ENCODE data around the gene FUT7. TPM values are rescaled to one million over a fixed set of nuclear protein-coding genes. Genes with fewer than 3 reads are reported as not detected.
A peak's percentile ranks its signal among the peaks of the same experiment; 100 is the strongest.

The FUT7 gene
- total and polyA plus RNA-seq, 8 donors, result 0.23 to 3.9 (median 0.43) TPM; not detected in 4

GRCh38 chr9:137052293-137052692 lies 20.4 kb upstream of the FUT7 start:
- no peak for DNase-seq
- peaks cover 12 to 78% (median 51%) of the 10 kb centered on the region in 3 donors for H3K27me3 ChIP-seq
- TF ChIP-seq EP300 (IDR thresholded peaks at IDR 0.05) (no peak), CTCF (IDR thresholded peaks at IDR 0.05) (no peak), POLR2A (IDR thresholded peaks at IDR 0.05) (no peak), POLR2AphosphoS5 (IDR thresholded peaks at IDR 0.05) (no peak)
- no peak overlapping the region for H3K4me3 ChIP-seq
- no peak overlapping the region for H3K27ac ChIP-seq
- H3K9me3 ChIP-seq, result no peaks in the 10 kb centered on the region
- intact Hi-C loops (cut with DNase I; ENCODE audit: low total_unique reads), result no loop called here
- WGBS, 5 donors, result 74 to 92% (median 85%) methylated on average over 7 to 8 of the region's 8 CpGs
- peaks cover 41 to 61% (median 59%) of the 10 kb centered on the region in 4 donors for H3K4me1 ChIP-seq
- H3K36me3 ChIP-seq, result no peaks in the 10 kb centered on the region

GRCh38 chr9:137051145-137051724 lies 19.3 kb upstream of the FUT7 start:
- peaks cover 12 to 89% (median 59%) of the 10 kb centered on the region in 3 donors for H3K27me3 ChIP-seq
- H3K4me1 ChIP-seq, result peaks cover 47 to 59% (median 58%) of the 10 kb centered on the region in 4 donors
- H3K36me3 ChIP-seq, result no peaks in the 10 kb centered on the region
- WGBS, 5 donors, result 89 to 100% (median 91%) methylated on average over 7 to 17 of the region's 17 CpGs
- intact Hi-C loops (cut with DNase I; ENCODE audit: low total_unique reads), result no loop called here
- no peaks in the 10 kb centered on the region for H3K9me3 ChIP-seq
- no peak overlapping the region for H3K27ac ChIP-seq
- no peak for DNase-seq
- H3K4me3 ChIP-seq, result no peak overlapping the region
- no peak for TF ChIP-seq EP300 (IDR thresholded peaks at IDR 0.05)
- no peak for TF ChIP-seq POLR2AphosphoS5 (IDR thresholded peaks at IDR 0.05)
- TF ChIP-seq CTCF (IDR thresholded peaks at IDR 0.05), result no peak
- TF ChIP-seq POLR2A (IDR thresholded peaks at IDR 0.05), result no peak

GRCh38 chr9:137050570-137050969 lies 18.7 kb upstream of the FUT7 start:
- TF ChIP-seq CTCF (IDR thresholded peaks at IDR 0.05) (no peak), EP300 (IDR thresholded peaks at IDR 0.05) (no peak), POLR2AphosphoS5 (IDR thresholded peaks at IDR 0.05) (no peak), POLR2A (IDR thresholded peaks at IDR 0.05) (no peak)
- H3K4me3 ChIP-seq, result no peak overlapping the region
- 67 to 84% (median 79%) methylated on average over 4 to 5 of the region's 5 CpGs for WGBS, 5 donors
- no peaks in the 10 kb centered on the region for H3K9me3 ChIP-seq
- DNase-seq, result no peak
- peaks cover 44 to 57% (median 56%) of the 10 kb centered on the region in 4 donors for H3K4me1 ChIP-seq
- H3K36me3 ChIP-seq, result no peaks in the 10 kb centered on the region
- intact Hi-C loops (cut with DNase I; ENCODE audit: low total_unique reads), result no loop called here
- no peak overlapping the region for H3K27ac ChIP-seq
- peaks cover 12 to 94% (median 63%) of the 10 kb centered on the region in 3 donors for H3K27me3 ChIP-seq

- intact Hi-C loops (cut with DNase I; ENCODE audit: low total_unique reads), result no loop called here
- no peak overlapping the region for H3K27ac ChIP-seq
These were observed 17.9 kb upstream of the FUT7 start for GRCh38 chr9:137049544-137050449.

More at GRCh38 chr9:137049544-137050449, 17.9 kb upstream of the FUT7 start:
- Histone ChIP-seq H3K4me1 (peaks cover 44 to 56% (median 56%) of the 10 kb centered on the region in 4 donors), H3K27me3 (peaks cover 12 to 99% (median 70%) of the 10 kb centered on the region in 3 donors), H3K36me3 (no peaks in the 10 kb centered on the region), H3K4me3 (no peak overlapping the region), H3K9me3 (no peaks in the 10 kb centered on the region)
- 36 to 56% (median 53%) methylated on average over 16 to 38 of the region's 38 CpGs for WGBS, 5 donors
- DNase-seq, result peak; percentile 84 to 87
- TF ChIP-seq EP300 (IDR thresholded peaks at IDR 0.05) (no peak), POLR2AphosphoS5 (IDR thresholded peaks at IDR 0.05) (peak in 1 of 3 donors; percentile 12), POLR2A (IDR thresholded peaks at IDR 0.05) (no peak), CTCF (IDR thresholded peaks at IDR 0.05) (peak in 5 of 7 experiments; percentile 36 to 44 (median 40))

Data from stomach (tissue), 9 donors.